HepG2 (cell line): ENCODE data around the gene TOP3B. TPM values are rescaled to one million over a fixed set of nuclear protein-coding genes. Genes with fewer than 3 reads are reported as not detected.

Experiments
- ARNT2 ChIP-seq: sonication (generic); formaldehyde crosslinking; IDR thresholded peaks from 2 replicates; pipeline ENCODE4 v1.8.0; 2022; ENCODE audit warnings: mild to moderate bottlenecking, low read depth, missing genetic modification reagents, moderate library complexity
- ATRX ChIP-seq: sonication (generic); formaldehyde crosslinking; IDR thresholded peaks from 2 replicates; pipeline ENCODE4 v1.4.0; 2020; ENCODE audit warnings: missing genetic modification reagents, borderline replicate concordance
- POLR2AphosphoS5 ChIP-seq: IDR thresholded peaks from 2 replicates; pipeline ENCODE4 v1.6.1; 2012; ENCODE audit warnings: low read depth, low read length
- ZHX2 ChIP-seq, 2 experiments: sonication (generic) in 1 of 2; formaldehyde crosslinking in 1 of 2; IDR thresholded peaks; 2 replicates each; pipeline versions ENCODE4 v1.6.1 to v1.9.0; 2014 to 2022; ENCODE audit warnings: antibody characterized with exemption in 1 of 2, borderline replicate concordance in 1 of 2, inconsistent platforms in 1 of 2, low read depth in 1 of 2, missing genetic modification reagents in 1 of 2
- polyA plus RNA-seq, 8 experiments: library from polyadenylated mRNA; depleted of rRNA in 3 of 8; stranded (reverse) in 7 of 8; unstranded in 1 of 8; fragments of >200 nt; fragmentation: Illumina TruSeq in 4 of 8; extraction: Trizol in 4 of 8; gene quantifications; 2 replicates each; pipeline versions ENCODE4 v1.2.1 to v1.2.3, GENCODE V29; 2011 to 2016; ENCODE audit warnings: low read depth in 4 of 8, missing spikeins in 1 of 8, mixed read lengths in 1 of 8; ENCODE audit not compliant: insufficient read depth in 1 of 8
- total RNA-seq, 5 experiments: library from RNA; depleted of rRNA; stranded (reverse); fragments of >200 nt; fragmentation: Illumina TruSeq; extraction: Trizol; gene quantifications; 2 replicates each; pipeline ENCODE4 v1.2.3, GENCODE V29; 2016; ENCODE audit warnings: low read depth in 1 of 5

TOP3B gene
- total and polyA plus RNA-seq, 2 of the 13 experiments (the other 11 are each of a cell fraction or from before 2014, with no cell fraction given), result 28.5 to 29.7 TPM

- TF ChIP-seq ATRX (CRISPR knock-in tag) (no peak), POLR2AphosphoS5 (peak; percentile 54), ZHX2 (IDR thresholded peaks at IDR 0.05; ENCODE audit: low read depth) (no peak), ZHX2 (CRISPR knock-in tag; IDR thresholded peaks at IDR 0.05; ENCODE audit: borderline replicate concordance) (0 out of 2 replicates have a peak, but pooled peaks have one; percentile 43), ARNT2 (CRISPR knock-in tag) (0 out of 2 replicates have a peak, but pooled peaks have one; percentile 18)
Measured at GRCh38 chr22:21952586-21953571, 29.7 kb downstream of the TOP3B start, which contains the start of gene PPM1F (continued).
